K562 (cell line): Measurements from ENCODE around the gene LTBP4. TPM values are rescaled to one million over a fixed set of nuclear protein-coding genes. Genes with fewer than 3 reads are reported as not detected.

Source experiments
- BACH1 ChIP-seq: fragments of 200-800 bp; sonication (Bioruptor generic); IDR thresholded peaks from 2 replicates; pipeline ENCODE4 v1.6.1; 2016; ENCODE audit warnings: missing genetic modification characterization, missing compliant biosample characterization
- BCLAF1 ChIP-seq, 2 experiments: fragments of 450-650 bp in 1 of 2; IDR thresholded peaks; 2 replicates each; pipeline ENCODE4 v1.6.1; 2011 to 2017; ENCODE audit warnings: low read depth in 2 of 2, antibody characterized with exemption in 1 of 2, borderline replicate concordance in 1 of 2, low read length in 1 of 2, mild to moderate bottlenecking in 1 of 2, mixed read lengths in 1 of 2; ENCODE audit not compliant: control insufficient read depth in 1 of 2
- ERF ChIP-seq: fragments of 450-650 bp; formaldehyde crosslinking; IDR thresholded peaks from 2 replicates; pipeline ENCODE4 v1.4.0; 2020; ENCODE audit warnings: mild to moderate bottlenecking, mixed read lengths
- ESRRB ChIP-seq: fragments of 250-450 bp; sonication (Bioruptor Pico); IDR thresholded peaks from 2 replicates; pipeline ENCODE4 v1.5.0; 2020; ENCODE audit warnings: mild to moderate bottlenecking, moderate library complexity, borderline replicate concordance
- GATAD2B ChIP-seq: fragments of 450-650 bp; IDR thresholded peaks from 2 replicates; pipeline ENCODE4 v1.6.1; 2017; ENCODE audit warnings: mild to moderate bottlenecking, borderline replicate concordance
- NBN ChIP-seq: fragments of 450-650 bp; IDR thresholded peaks from 2 replicates; pipeline ENCODE4 v1.6.1; 2016; ENCODE audit warnings: low read depth, mild to moderate bottlenecking
- NCOR1 ChIP-seq: fragments of 450-650 bp; IDR thresholded peaks from 2 replicates; pipeline ENCODE4 v1.6.1; 2016; ENCODE audit warnings: mild to moderate bottlenecking, moderate library complexity
- SP1 ChIP-seq: sonication (generic); formaldehyde crosslinking; IDR thresholded peaks from 2 replicates; pipeline ENCODE4 v1.8.1; 2022; ENCODE audit warnings: mild to moderate bottlenecking, missing genetic modification reagents
- TAL1 ChIP-seq: fragments of 450-650 bp; IDR thresholded peaks from 2 replicates; pipeline ENCODE4 v1.6.1; 2016; ENCODE audit warnings: mild to moderate bottlenecking
- TSHZ1 ChIP-seq: fragments of 250-450 bp; sonication (Bioruptor Pico); IDR thresholded peaks from 2 replicates; pipeline ENCODE4 v1.4.0; 2020; ENCODE audit warnings: mild to moderate bottlenecking, moderate library complexity
- ZBTB7A ChIP-seq: IDR thresholded peaks from 2 replicates; pipeline ENCODE4 v1.6.1; 2011; ENCODE audit warnings: low read depth, mild to moderate bottlenecking, low read length, moderate library complexity, borderline replicate concordance; ENCODE audit not compliant: control insufficient read depth
- ZNF23 ChIP-seq: fragments of 250-450 bp; sonication (Bioruptor Pico); IDR thresholded peaks from 2 replicates; pipeline ENCODE4 v1.4.0; 2020; ENCODE audit warnings: mild to moderate bottlenecking
- ZNF239 ChIP-seq: fragments of 250-450 bp; sonication (Bioruptor Pico); IDR thresholded peaks from 2 replicates; pipeline ENCODE4 v1.4.0; 2020; ENCODE audit warnings: mild to moderate bottlenecking
- ZNF507 ChIP-seq: conservative IDR thresholded peaks from 2 replicates; pipeline ENCODE4 v1.6.1; 2017; ENCODE audit warnings: missing genetic modification characterization, missing compliant biosample characterization
- polyA plus RNA-seq, 8 experiments: library from polyadenylated mRNA; depleted of rRNA in 4 of 8; stranded (reverse) in 5 of 8; unstranded in 3 of 8; fragments of >200 nt; fragmentation: Nextera tagmentation in 2 of 8; fragmentation: Illumina TruSeq in 1 of 8; extraction: Ambion mirVana in 2 of 8; extraction: Trizol in 1 of 8; gene quantifications; 2 replicates each; pipeline versions ENCODE4 v1.2.1 to v1.2.3, GENCODE V29; 2011 to 2014; ENCODE audit warnings: inconsistent platforms in 1 of 8, missing spikeins in 1 of 8
- total RNA-seq, 7 experiments: library from RNA; depleted of rRNA in 6 of 7; stranded (reverse); fragments of >200 nt in 6 of 7; fragmentation: Illumina TruSeq in 2 of 7; extraction: Trizol in 2 of 7; gene quantifications; 2 replicates each; pipeline versions ENCODE4 v1.2.1 to v1.2.3, GENCODE V29; 2011 to 2021; ENCODE audit warnings: low replicate concordance in 1 of 7
- TF ChIP-seq, protein P1 (sequence below): fragments of 450-650 bp; IDR thresholded peaks from 2 replicates; pipeline ENCODE4 v1.7.0; 2016; ENCODE audit warnings: borderline replicate concordance

LTBP4 gene
- total and polyA plus RNA-seq, 9 of the 15 experiments (the other 6 are each of a cell fraction or from before 2014, with no cell fraction given) = 0.35 to 160 (median 31.6) TPM

- TF ChIP-seq ERF (CRISPR knock-in tag) (no peak), ZNF23 (CRISPR knock-in tag) (no peak), BCLAF1 (IDR thresholded peaks at IDR 0.05; ENCODE audit: borderline replicate concordance in 1 of 2, control insufficient read depth in 1 of 2, low read depth in 2 of 2, low read length in 1 of 2) (no peak), ZNF239 (CRISPR knock-in tag) (no peak), ZNF507 (tag) (no peak), TAL1 (no peak), ESRRB (CRISPR knock-in tag) (no peak), NBN (no peak), GATAD2B (no peak), ZBTB7A (peak; percentile 80; the same call in 1 of the 2 replicates), SP1 (CRISPR knock-in tag) (peak; percentile 72), BACH1 (tag) (no peak), NCOR1 (no peak), TSHZ1 (CRISPR knock-in tag) (no peak)
- TF ChIP-seq, protein P1, sequence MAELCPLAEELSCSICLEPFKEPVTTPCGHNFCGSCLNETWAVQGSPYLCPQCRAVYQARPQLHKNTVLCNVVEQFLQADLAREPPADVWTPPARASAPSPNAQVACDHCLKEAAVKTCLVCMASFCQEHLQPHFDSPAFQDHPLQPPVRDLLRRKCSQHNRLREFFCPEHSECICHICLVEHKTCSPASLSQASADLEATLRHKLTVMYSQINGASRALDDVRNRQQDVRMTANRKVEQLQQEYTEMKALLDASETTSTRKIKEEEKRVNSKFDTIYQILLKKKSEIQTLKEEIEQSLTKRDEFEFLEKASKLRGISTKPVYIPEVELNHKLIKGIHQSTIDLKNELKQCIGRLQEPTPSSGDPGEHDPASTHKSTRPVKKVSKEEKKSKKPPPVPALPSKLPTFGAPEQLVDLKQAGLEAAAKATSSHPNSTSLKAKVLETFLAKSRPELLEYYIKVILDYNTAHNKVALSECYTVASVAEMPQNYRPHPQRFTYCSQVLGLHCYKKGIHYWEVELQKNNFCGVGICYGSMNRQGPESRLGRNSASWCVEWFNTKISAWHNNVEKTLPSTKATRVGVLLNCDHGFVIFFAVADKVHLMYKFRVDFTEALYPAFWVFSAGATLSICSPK = 0 out of 2 replicates have a peak, but pooled peaks have one; percentile 62
Observed at GRCh38 chr19:40609561-40610395, 8.6 kb downstream of the LTBP4 start (continued).
